ENCODE measurements around the gene TM7SF2.

The TM7SF2 gene

GRCh38 chr11:65090628-65091027 is 21.0 kb upstream of the TM7SF2 start:
- DNase-seq: no peak

- DNase-seq: no peak
Measured at GRCh38 chr11:65095427-65095826, 16.2 kb upstream of the TM7SF2 start.

GRCh38 chr11:65095974-65096806 is 15.5 kb upstream of the TM7SF2 start, which contains the start of gene VPS51:
Gene VPS51 (plus strand): TSS chr11:65096214. CDS start chr11:65096251, 37 bp downstream.
- DNase-seq: peak; percentile 65 to 90 (median 79)

GRCh38 chr11:65096926-65097325 is 14.7 kb upstream of the TM7SF2 start:
- no peak for DNase-seq

- DNase-seq: no peak
Measured at GRCh38 chr11:65100674-65101350, 10.9 kb upstream of the TM7SF2 start.

- DNase-seq: no peak
Measured at GRCh38 chr11:65102142-65103095, 9.3 kb upstream of the TM7SF2 start.

GRCh38 chr11:65103476-65103875 is 8.2 kb upstream of the TM7SF2 start:
- no peak for DNase-seq

- no peak for DNase-seq
Measured at GRCh38 chr11:65104628-65105027, 7.0 kb upstream of the TM7SF2 start.

GRCh38 chr11:65107078-65107477 is 4.6 kb upstream of the TM7SF2 start:
- no peak for DNase-seq

GRCh38 chr11:65107751-65108468 is 3.8 kb upstream of the TM7SF2 start:
- DNase-seq: no peak

GRCh38 chr11:65108469-65109123 is 3.1 kb upstream of the TM7SF2 start:
- DNase-seq: no peak

GRCh38 chr11:65109231-65110198 is 2.2 kb upstream of the TM7SF2 start:
- DNase-seq: no peak

GRCh38 chr11:65110354-65110861 is 1.3 kb upstream of the TM7SF2 start:
- DNase-seq: peak; percentile 80 to 96 (median 85)

GRCh38 chr11:65111159-65111743 is 421 bp upstream of the TM7SF2 start:
- DNase-seq: no peak

- DNase-seq: peak; percentile 53 to 78 (median 70)
Measured at GRCh38 chr11:65112546-65113360, 1.1 kb downstream of the TM7SF2 start.

- DNase-seq: no peak
Measured at GRCh38 chr11:65113361-65113756, 1.7 kb downstream of the TM7SF2 start.

GRCh38 chr11:65113839-65114238 is 2.2 kb downstream of the TM7SF2 start:
- no peak for DNase-seq

- no peak for DNase-seq
Measured at GRCh38 chr11:65114538-65115171, 3.0 kb downstream of the TM7SF2 start.

All from T-helper 1 cell (primary cell).